MM.1S (cell line): ENCODE measurements around the gene DCUN1D4.

Experiments
- EZH2 ChIP-seq: fragments of 300-600 bp; sonication (generic); optimal IDR thresholded peaks from 2 replicates; pipeline ENCODE3; 2017; ENCODE audit warnings: low read depth, mild to moderate bottlenecking, antibody characterized with exemption, low read length, mixed read lengths
- TF ChIP-seq, protein P1 (sequence below): fragments of 300-600 bp; sonication (generic); IDR thresholded peaks from 2 replicates; pipeline ENCODE4 v1.5.1; 2016; ENCODE audit warnings: antibody characterized with exemption, low read length, mixed read lengths

DNA sequence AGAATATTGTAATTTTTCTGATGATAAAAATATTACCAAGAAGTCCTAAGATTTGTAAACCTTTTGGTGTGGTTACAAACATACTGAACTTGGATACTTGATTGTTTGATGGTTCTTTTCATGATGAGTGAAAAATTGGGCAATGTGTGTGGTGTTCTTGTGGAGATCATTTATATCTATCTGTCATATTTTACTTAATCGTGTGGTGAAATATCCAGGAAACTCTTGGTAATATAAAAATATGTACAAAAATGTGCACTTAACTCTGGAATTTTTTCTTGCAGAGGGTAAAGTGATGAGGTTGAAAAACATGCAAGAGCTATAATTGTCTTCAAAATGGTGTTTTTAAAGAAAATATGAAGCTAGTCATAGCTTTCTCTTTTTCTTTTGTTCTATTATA lies 2.8 kb downstream of the DCUN1D4 start:
- TF ChIP-seq, protein P1, sequence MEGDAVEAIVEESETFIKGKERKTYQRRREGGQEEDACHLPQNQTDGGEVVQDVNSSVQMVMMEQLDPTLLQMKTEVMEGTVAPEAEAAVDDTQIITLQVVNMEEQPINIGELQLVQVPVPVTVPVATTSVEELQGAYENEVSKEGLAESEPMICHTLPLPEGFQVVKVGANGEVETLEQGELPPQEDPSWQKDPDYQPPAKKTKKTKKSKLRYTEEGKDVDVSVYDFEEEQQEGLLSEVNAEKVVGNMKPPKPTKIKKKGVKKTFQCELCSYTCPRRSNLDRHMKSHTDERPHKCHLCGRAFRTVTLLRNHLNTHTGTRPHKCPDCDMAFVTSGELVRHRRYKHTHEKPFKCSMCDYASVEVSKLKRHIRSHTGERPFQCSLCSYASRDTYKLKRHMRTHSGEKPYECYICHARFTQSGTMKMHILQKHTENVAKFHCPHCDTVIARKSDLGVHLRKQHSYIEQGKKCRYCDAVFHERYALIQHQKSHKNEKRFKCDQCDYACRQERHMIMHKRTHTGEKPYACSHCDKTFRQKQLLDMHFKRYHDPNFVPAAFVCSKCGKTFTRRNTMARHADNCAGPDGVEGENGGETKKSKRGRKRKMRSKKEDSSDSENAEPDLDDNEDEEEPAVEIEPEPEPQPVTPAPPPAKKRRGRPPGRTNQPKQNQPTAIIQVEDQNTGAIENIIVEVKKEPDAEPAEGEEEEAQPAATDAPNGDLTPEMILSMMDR = no peak
- TF ChIP-seq EZH2 = no peak
